ENCODE results near the gene RBM19.

The RBM19 gene, protein sequence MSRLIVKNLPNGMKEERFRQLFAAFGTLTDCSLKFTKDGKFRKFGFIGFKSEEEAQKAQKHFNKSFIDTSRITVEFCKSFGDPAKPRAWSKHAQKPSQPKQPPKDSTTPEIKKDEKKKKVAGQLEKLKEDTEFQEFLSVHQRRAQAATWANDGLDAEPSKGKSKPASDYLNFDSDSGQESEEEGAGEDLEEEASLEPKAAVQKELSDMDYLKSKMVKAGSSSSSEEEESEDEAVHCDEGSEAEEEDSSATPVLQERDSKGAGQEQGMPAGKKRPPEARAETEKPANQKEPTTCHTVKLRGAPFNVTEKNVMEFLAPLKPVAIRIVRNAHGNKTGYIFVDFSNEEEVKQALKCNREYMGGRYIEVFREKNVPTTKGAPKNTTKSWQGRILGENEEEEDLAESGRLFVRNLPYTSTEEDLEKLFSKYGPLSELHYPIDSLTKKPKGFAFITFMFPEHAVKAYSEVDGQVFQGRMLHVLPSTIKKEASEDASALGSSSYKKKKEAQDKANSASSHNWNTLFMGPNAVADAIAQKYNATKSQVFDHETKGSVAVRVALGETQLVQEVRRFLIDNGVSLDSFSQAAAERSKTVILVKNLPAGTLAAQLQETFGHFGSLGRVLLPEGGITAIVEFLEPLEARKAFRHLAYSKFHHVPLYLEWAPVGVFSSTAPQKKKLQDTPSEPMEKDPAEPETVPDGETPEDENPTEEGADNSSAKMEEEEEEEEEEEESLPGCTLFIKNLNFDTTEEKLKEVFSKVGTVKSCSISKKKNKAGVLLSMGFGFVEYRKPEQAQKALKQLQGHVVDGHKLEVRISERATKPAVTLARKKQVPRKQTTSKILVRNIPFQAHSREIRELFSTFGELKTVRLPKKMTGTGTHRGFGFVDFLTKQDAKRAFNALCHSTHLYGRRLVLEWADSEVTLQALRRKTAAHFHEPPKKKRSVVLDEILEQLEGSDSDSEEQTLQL

DNA sequence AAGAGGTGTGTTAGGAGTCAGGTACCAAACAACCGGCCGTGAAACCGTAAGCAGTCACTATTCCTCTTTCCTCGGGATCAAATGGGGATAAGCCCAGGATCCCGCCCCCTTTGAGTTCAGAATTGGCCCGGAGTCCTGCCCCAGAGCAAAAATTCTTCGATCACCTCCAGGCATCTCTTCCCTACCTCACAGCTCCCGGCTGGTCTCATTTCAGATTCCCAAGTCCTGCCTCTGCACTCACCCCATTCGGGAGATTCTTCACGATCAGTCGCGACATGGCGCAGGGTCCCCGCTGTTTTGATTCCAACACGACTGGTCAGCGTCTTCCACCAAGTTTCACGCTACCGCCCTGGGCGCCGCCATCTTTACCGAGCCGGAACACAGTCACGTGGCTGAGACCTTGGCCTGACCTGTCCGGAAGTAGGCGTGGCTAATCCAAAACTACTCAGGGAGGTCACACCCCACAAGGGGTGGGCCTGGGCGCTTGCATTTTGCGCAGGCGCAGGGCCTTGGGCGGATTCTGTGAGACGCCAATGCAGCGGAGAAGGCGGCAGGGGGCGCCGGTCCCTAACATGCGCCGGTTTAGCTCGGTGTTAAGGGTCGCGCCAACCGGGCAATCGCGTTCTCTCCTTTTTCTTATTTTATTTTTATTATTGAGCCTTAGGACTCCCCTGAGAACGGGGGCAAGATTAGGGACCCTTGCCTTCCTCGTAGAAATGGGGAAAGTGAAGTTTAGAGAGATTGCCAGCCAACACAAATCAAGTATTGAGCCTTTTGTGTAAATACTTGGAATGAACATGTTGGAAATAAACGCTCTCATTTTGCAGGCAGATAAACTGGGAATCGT lies at the start of gene RBM19:
TSS of gene RBM19 (minus strand) at position 375 of the 847 bp plus-strand sequence. CDS start at position 277, 98 bp downstream.
- no peaks in the 10 kb centered on the region for H3K36me3 ChIP-seq (ENCODE audit: control insufficient read depth, insufficient read depth, low read length)
- H3K4me1 ChIP-seq (ENCODE audit: control insufficient read depth, insufficient read depth, low read length), result peaks cover 8% of the 10 kb centered on the region
- peak within 1 kb of the TSS; percentile 88 for H3K4me3 ChIP-seq (ENCODE audit: low read length)
- H3K27me3 ChIP-seq (ENCODE audit: control insufficient read depth, insufficient read depth, low read length), result no peaks in the 10 kb centered on the region
- H3K9ac ChIP-seq (ENCODE audit: low read length), result peak within 1 kb of the TSS; percentile 78
- no peaks in the 10 kb centered on the region for H3K9me3 ChIP-seq (ENCODE audit: control insufficient read depth, low read length)

DNA sequence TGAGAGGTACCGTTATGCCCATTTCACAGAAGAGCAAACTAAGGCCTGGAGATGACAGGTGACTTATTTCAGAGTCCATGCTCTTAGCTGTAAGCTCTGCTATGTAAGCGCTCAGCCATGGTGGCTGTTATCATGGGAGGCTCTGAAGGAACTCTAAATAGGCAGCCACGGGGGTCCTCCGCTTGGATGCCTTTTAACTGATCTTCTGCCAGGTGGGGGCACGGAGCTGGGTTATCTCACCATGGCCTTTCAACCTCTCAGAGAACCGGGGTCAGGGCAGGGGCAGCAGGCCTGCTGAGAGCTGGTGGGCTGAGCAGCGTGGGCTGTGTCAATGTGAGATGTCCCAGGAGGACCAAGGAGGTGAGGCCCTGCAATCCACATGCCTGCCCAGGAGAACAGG lies 49.7 kb upstream of the RBM19 start:
- no peaks in the 10 kb centered on the region for H3K36me3 ChIP-seq (ENCODE audit: control insufficient read depth, insufficient read depth, low read length)
- no peaks in the 10 kb centered on the region for H3K9me3 ChIP-seq (ENCODE audit: control insufficient read depth, low read length)
- H3K4me3 ChIP-seq (ENCODE audit: low read length), result no peak overlapping the region
- no peak overlapping the region for H3K9ac ChIP-seq (ENCODE audit: low read length)
- no peaks in the 10 kb centered on the region for H3K4me1 ChIP-seq (ENCODE audit: control insufficient read depth, insufficient read depth, low read length)
- H3K27me3 ChIP-seq (ENCODE audit: control insufficient read depth, insufficient read depth, low read length), result peaks cover 5% of the 10 kb centered on the region

DNA sequence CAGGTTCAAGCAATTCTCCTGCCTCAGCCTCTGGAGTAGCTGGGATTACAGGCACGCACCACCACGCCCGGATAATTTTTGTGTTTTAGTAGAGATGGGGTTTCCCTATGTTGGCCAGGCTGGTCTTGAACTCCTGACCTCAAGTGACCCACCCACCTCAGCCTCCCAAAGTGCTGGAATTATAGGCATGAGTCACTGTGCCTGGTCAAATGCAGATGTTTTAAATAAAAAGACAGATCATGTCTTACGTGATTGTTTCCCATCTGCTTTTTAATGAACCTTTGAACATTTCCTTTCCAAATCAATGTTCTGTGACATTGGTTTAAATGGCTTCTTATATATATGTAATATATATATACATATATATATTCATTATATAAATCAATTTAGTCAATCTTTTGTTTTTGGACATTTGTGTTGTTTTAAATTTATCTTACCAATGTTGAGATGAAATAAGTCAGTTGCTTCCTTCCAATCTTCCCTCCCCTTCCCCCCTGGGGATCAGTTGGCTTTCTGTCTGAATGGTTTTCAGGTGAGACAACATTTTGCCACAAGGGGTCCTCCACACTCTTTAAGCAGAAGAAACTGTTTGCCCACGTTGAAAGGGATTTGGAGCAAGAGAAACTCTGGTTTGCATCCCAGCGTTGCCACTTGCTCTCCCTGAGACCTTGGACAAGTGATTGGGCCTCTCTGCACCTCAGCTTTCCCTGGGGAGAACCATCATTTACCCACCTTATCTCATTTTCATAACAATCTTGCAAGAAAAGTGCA lies 47.6 kb upstream of the RBM19 start:
- H3K27me3 ChIP-seq (ENCODE audit: control insufficient read depth, insufficient read depth, low read length), result peaks cover 5% of the 10 kb centered on the region
- H3K9me3 ChIP-seq (ENCODE audit: control insufficient read depth, low read length), result no peaks in the 10 kb centered on the region
- no peaks in the 10 kb centered on the region for H3K4me1 ChIP-seq (ENCODE audit: control insufficient read depth, insufficient read depth, low read length)
- no peaks in the 10 kb centered on the region for H3K36me3 ChIP-seq (ENCODE audit: control insufficient read depth, insufficient read depth, low read length)
- no peak overlapping the region for H3K9ac ChIP-seq (ENCODE audit: low read length)
- H3K4me3 ChIP-seq (ENCODE audit: low read length), result no peak overlapping the region

DNA sequence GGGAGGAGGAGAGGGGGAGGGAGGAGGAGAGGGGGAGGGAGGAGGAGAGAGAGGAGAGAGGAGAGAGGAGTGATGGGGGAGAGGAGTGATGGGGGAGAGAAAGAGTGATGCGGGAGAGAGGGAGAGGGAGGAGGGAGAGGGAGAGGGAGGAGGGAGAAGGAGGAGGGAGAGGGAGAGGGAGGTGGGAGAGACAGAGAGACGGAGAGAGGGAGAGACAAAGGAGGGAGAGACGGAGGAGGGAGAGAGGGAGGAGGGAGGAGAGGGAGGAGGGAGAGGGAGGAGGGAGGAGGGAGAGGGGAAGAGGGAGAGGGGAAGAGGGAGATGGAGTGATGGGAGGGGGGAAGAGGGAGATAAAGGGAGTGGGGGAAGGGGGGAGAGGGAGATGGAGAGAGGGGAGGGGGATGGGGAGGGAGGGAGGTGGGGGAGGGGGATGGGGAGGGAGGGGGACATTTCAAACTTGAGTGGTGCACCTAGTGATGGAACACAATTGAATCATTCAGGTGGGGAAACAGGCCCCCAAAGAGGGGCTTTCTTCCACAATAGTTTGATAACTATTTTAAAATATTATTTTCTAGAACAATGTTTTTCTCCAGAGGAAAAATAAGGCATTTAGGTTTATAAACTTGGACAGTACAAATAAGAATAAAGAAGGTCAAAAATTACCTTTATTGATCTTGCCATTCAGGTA lies 46.8 kb upstream of the RBM19 start:
- H3K27me3 ChIP-seq (ENCODE audit: control insufficient read depth, insufficient read depth, low read length), result peaks cover 3% of the 10 kb centered on the region
- no peaks in the 10 kb centered on the region for H3K9me3 ChIP-seq (ENCODE audit: control insufficient read depth, low read length)
- H3K36me3 ChIP-seq (ENCODE audit: control insufficient read depth, insufficient read depth, low read length), result no peaks in the 10 kb centered on the region
- H3K4me1 ChIP-seq (ENCODE audit: control insufficient read depth, insufficient read depth, low read length), result no peaks in the 10 kb centered on the region
- no peak overlapping the region for H3K4me3 ChIP-seq (ENCODE audit: low read length)
- no peak overlapping the region for H3K9ac ChIP-seq (ENCODE audit: low read length)

DNA sequence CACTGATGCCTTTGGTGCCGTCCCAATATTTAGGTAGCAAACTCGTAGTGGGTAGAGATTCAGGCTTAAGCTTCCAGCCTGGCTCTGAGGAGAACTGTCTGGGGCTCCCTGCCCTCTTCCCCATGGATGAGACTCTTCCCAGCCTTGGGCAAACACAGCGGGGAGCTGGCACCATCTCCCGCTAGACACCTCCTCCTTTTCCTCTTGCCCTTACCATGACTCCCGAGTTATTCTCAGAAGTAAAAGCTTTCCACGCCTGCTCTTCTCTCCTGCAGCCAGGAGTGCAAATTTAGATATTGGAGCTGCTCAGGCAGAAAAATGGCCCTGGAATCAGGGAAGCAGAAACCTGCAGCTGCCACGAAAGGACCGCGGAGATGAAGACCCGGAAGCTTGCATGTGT lies 45.6 kb upstream of the RBM19 start:
- Histone ChIP-seq H3K4me1 (ENCODE audit: control insufficient read depth, insufficient read depth, low read length) (no peaks in the 10 kb centered on the region), H3K36me3 (ENCODE audit: control insufficient read depth, insufficient read depth, low read length) (no peaks in the 10 kb centered on the region), H3K27me3 (ENCODE audit: control insufficient read depth, insufficient read depth, low read length) (no peaks in the 10 kb centered on the region), H3K9ac (ENCODE audit: low read length) (no peak overlapping the region), H3K4me3 (ENCODE audit: low read length) (no peak overlapping the region), H3K9me3 (ENCODE audit: control insufficient read depth, low read length) (no peaks in the 10 kb centered on the region)

DNA sequence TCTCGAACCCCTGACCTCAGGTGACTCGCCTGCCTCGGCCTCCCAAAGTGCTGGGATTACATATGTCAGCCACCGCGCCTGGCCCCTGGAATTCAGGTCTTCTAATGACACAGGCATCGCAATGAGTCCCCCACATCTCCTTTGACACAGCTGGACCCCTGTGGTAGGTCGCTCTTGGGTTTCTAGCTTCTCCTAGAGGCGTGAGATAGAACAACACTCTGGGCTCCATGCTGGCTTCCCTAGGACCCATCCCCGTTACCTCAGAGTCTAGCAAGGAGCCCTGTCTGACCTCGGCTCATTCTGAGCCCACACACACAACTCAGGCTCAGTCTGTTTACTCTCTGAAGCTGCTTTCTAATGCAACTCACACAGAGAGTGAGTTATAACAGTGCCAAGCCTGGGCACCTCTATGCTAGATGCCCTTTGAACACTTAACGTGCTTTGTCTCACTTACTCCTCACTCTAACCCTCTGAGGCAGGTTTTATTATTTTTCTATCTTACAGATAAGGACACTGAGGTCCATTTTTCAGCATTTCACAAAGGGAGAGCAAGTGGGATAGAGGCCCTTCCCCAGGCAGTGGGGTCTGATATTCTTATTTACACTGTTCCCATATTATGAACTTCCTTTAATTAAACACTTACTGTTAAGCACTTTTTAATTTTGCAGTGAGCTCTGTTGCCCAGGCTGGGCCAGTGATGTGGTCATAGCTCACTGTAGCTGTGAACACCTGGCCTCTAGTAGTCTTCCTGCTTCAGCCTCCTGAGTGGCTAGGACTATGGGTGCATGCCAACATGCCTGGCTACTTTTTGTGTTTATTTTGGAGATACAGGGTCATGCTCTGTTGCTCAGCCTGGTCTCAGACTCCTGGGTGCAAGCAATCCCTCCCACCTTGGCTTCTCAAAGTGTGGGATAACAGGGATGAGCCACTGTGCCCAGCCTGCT lies 40.6 kb upstream of the RBM19 start:
- Histone ChIP-seq H3K4me1 (ENCODE audit: control insufficient read depth, insufficient read depth, low read length) (no peaks in the 10 kb centered on the region), H3K9me3 (ENCODE audit: control insufficient read depth, low read length) (no peaks in the 10 kb centered on the region), H3K27me3 (ENCODE audit: control insufficient read depth, insufficient read depth, low read length) (no peaks in the 10 kb centered on the region), H3K36me3 (ENCODE audit: control insufficient read depth, insufficient read depth, low read length) (no peaks in the 10 kb centered on the region), H3K4me3 (ENCODE audit: low read length) (no peak overlapping the region), H3K9ac (ENCODE audit: low read length) (no peak overlapping the region)

DNA sequence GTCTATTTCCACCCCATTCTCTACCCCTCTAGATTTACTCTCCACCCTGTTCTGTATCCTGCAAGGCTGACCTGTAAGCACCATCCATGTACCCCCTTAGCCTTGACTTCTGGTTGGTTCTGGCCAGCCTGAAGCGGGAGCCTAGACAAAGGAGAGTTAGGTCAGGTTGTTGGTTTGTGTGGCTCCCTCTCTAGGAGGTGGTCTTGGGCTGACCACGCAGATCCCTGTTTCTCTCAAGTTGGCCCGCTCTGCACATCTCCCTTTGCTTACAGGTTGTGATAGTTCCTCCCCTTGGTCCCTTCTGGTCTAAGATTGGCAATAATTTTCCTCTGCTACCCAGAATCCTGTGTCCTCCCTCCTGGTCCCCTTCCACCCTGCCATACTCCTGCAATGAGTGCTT lies 38.3 kb upstream of the RBM19 start:
- Histone ChIP-seq H3K36me3 (ENCODE audit: control insufficient read depth, insufficient read depth, low read length) (no peaks in the 10 kb centered on the region), H3K4me1 (ENCODE audit: control insufficient read depth, insufficient read depth, low read length) (no peaks in the 10 kb centered on the region), H3K9ac (ENCODE audit: low read length) (no peak overlapping the region), H3K9me3 (ENCODE audit: control insufficient read depth, low read length) (no peaks in the 10 kb centered on the region), H3K4me3 (ENCODE audit: low read length) (no peak overlapping the region), H3K27me3 (ENCODE audit: control insufficient read depth, insufficient read depth, low read length) (no peaks in the 10 kb centered on the region)

DNA sequence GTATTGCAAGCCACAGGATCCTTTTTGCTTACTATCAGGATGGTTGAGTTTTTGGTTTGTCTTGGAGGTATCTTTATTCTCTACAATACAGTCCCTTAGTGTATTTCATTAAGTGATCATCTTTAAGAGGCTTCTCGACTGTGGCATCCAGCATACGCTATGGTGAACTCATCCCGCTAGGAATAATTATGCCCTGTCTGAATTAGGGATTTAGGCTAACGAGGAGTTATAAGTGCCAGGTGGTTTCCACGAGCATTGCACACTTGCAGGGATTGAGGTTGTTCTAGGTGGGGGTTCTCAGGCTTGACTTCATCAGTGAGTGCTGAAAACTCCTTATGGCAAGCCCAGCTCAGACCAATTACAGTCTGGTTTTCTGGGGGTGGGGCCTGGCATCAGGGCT lies 37.2 kb upstream of the RBM19 start:
- Histone ChIP-seq H3K9me3 (ENCODE audit: control insufficient read depth, low read length) (no peaks in the 10 kb centered on the region), H3K9ac (ENCODE audit: low read length) (no peak overlapping the region), H3K4me1 (ENCODE audit: control insufficient read depth, insufficient read depth, low read length) (no peaks in the 10 kb centered on the region), H3K27me3 (ENCODE audit: control insufficient read depth, insufficient read depth, low read length) (no peaks in the 10 kb centered on the region), H3K36me3 (ENCODE audit: control insufficient read depth, insufficient read depth, low read length) (no peaks in the 10 kb centered on the region), H3K4me3 (ENCODE audit: low read length) (no peak overlapping the region)

DNA sequence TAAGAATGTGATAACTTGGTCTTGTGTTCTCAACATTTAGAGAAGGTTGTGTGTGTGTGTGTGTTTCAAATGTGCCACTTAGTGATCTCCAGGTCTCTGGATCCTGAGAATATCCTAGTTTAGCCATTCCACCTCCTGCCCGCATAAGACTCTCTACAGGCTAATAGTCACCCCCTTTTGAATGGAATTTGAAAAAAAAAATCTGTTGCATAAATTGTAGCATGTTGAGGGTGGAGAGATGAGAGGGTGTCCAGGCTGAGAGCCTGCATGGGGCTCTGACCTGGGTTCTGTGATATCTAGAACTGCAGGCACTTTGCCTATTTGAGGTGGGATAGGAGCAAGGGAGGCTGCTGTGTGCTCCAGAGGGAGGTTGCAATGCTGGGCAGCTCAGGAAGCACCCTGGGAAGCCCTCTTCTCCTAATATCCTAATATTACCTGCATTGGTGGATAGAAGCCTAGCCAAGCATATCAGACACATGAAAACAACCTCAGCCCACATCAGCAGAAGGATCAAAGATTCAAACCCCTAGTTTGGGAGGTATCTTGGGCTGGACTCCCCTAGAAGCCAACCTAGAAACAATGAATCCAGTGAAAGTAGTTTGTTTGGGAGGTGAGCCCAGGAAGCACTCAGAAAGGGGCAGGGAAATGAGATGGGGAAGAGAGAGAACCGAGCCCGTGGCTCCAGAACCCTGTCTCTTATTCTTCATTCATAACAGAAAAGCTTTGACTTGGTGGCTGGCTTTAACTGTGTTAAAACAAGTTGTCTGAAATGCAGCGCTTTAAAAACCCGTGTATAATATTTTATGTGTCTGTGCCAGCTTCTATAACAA lies 35.6 kb upstream of the RBM19 start:
- H3K36me3 ChIP-seq (ENCODE audit: control insufficient read depth, insufficient read depth, low read length), result no peaks in the 10 kb centered on the region
- no peaks in the 10 kb centered on the region for H3K9me3 ChIP-seq (ENCODE audit: control insufficient read depth, low read length)
- H3K4me3 ChIP-seq (ENCODE audit: low read length), result no peak overlapping the region
- H3K9ac ChIP-seq (ENCODE audit: low read length), result no peak overlapping the region
- H3K4me1 ChIP-seq (ENCODE audit: control insufficient read depth, insufficient read depth, low read length), result no peaks in the 10 kb centered on the region
- no peaks in the 10 kb centered on the region for H3K27me3 ChIP-seq (ENCODE audit: control insufficient read depth, insufficient read depth, low read length)
